ENCODE results near the gene HIVEP2. TPM values are rescaled to one million over a fixed set of nuclear protein-coding genes. Genes with fewer than 3 reads are reported as not detected.

Gene HIVEP2
- total and polyA plus RNA-seq, 7 donors: 6.2 to 39.7 (median 22.6) TPM

GRCh38 chr6:142874676-142875075, 70.3 kb downstream of the HIVEP2 start:
- 11 to 24% (median 21%) methylated on average over 1 of the region's 1 CpG for WGBS, 3 donors
- Histone ChIP-seq H3K36me3 (ENCODE audit: insufficient read depth in 1 of 2, low read depth in 1 of 2) (no peaks in the 10 kb centered on the region), H3K27me3 (ENCODE audit: insufficient read depth in 3 of 3, low read length in 2 of 3) (no peaks in the 10 kb centered on the region), H3K9me3 (no peaks in the 10 kb centered on the region), H3K4me1 (peaks cover 69% of the 10 kb centered on the region), H3K27ac (peak overlapping the region; percentile 31), H3K4me3 (no peak overlapping the region)
- no peak for ATAC-seq
- no peak for TF ChIP-seq CTCF (IDR thresholded peaks at IDR 0.05)
- no peak for DNase-seq
- intact Hi-C loops (cut with DNase I): no loop called here

GRCh38 chr6:142872376-142872775, 72.6 kb downstream of the HIVEP2 start:
- ATAC-seq: peak in 2 of 4 donors; percentile 47 to 48
- H3K9me3 ChIP-seq: no peaks in the 10 kb centered on the region
- peak overlapping the region; percentile 78 for H3K27ac ChIP-seq
- no peak for TF ChIP-seq CTCF (IDR thresholded peaks at IDR 0.05)
- H3K36me3 ChIP-seq (ENCODE audit: insufficient read depth in 1 of 2, low read depth in 1 of 2): no peaks in the 10 kb centered on the region
- no peaks in the 10 kb centered on the region for H3K27me3 ChIP-seq (ENCODE audit: insufficient read depth in 3 of 3, low read length in 2 of 3)
- peaks cover 84% of the 10 kb centered on the region for H3K4me1 ChIP-seq
- no peak for DNase-seq
- no peak overlapping the region for H3K4me3 ChIP-seq
- 18 to 41% (median 26%) methylated on average over 3 of the region's 3 CpGs for WGBS, 3 donors
- intact Hi-C loops (cut with DNase I): no loop called here

GRCh38 chr6:142871910-142872331, 73.1 kb downstream of the HIVEP2 start:
- 15 to 28% (median 17%) methylated on average over 4 of the region's 4 CpGs for WGBS, 3 donors
- Histone ChIP-seq H3K27me3 (ENCODE audit: insufficient read depth in 3 of 3, low read length in 2 of 3) (no peaks in the 10 kb centered on the region), H3K4me3 (no peak overlapping the region), H3K4me1 (peaks cover 89% of the 10 kb centered on the region), H3K9me3 (no peaks in the 10 kb centered on the region), H3K36me3 (ENCODE audit: insufficient read depth in 1 of 2, low read depth in 1 of 2) (no peaks in the 10 kb centered on the region), H3K27ac (peak overlapping the region; percentile 78)
- DNase-seq (no peak), ATAC-seq (peak; percentile 78 to 90 (median 81))
- no peak for TF ChIP-seq CTCF (IDR thresholded peaks at IDR 0.05)
- intact Hi-C loops (cut with DNase I): no loop called here

- no peak for TF ChIP-seq CTCF (IDR thresholded peaks at IDR 0.05)
- no peak for ATAC-seq
These were observed 74.1 kb downstream of the HIVEP2 start for GRCh38 chr6:142870787-142871415.

GRCh38 chr6:142868917-142869316, 76.1 kb downstream of the HIVEP2 start:
- peak overlapping the region; percentile 69 for H3K27ac ChIP-seq
- no peak overlapping the region for H3K4me3 ChIP-seq
- peaks cover 82% of the 10 kb centered on the region for H3K4me1 ChIP-seq
- no peaks in the 10 kb centered on the region for H3K9me3 ChIP-seq
- H3K27me3 ChIP-seq (ENCODE audit: insufficient read depth in 3 of 3, low read length in 2 of 3): no peaks in the 10 kb centered on the region
- no peak for TF ChIP-seq CTCF (IDR thresholded peaks at IDR 0.05)
- no peaks in the 10 kb centered on the region for H3K36me3 ChIP-seq (ENCODE audit: insufficient read depth in 1 of 2, low read depth in 1 of 2)
- DNase-seq (no peak), ATAC-seq (no peak)
- intact Hi-C loops (cut with DNase I): no loop called here
- WGBS, 3 donors: 72 to 82% (median 77%) methylated on average over 2 of the region's 2 CpGs

More at GRCh38 chr6:142870787-142871415, 74.1 kb downstream of the HIVEP2 start:
- no peaks in the 10 kb centered on the region for H3K36me3 ChIP-seq (ENCODE audit: insufficient read depth in 1 of 2, low read depth in 1 of 2)
- H3K4me1 ChIP-seq: peaks cover 91% of the 10 kb centered on the region
- no peaks in the 10 kb centered on the region for H3K9me3 ChIP-seq
- H3K27me3 ChIP-seq (ENCODE audit: insufficient read depth in 3 of 3, low read length in 2 of 3): no peaks in the 10 kb centered on the region
- H3K27ac ChIP-seq: peak overlapping the region; percentile 78
- DNase-seq: no peak
- H3K4me3 ChIP-seq: no peak overlapping the region
- intact Hi-C loops (cut with DNase I): no loop called here
- 82 to 97% (median 88%) methylated on average over 4 of the region's 4 CpGs for WGBS, 3 donors
